Fibroblast of lung (primary cell): ENCODE data around the gene MID1.

Experiments
- CTCF ChIP-seq, 2 donors: IDR thresholded peaks in 1 of 2; conservative IDR thresholded peaks in 1 of 2; 1 replicate in 1 of 2; 2 replicates in 1 of 2; pipeline ENCODE4 v1.5.1; 2011 to 2012; ENCODE audit warnings: low read length in 2 of 2, control low read depth in 1 of 2, inconsistent platforms in 1 of 2, low read depth in 1 of 2, mild to moderate bottlenecking in 1 of 2
- EZH2 ChIP-seq: IDR thresholded peaks from 2 replicates; pipeline ENCODE4 v1.5.1; 2012; ENCODE audit warnings: low read length, control low read depth, mild to moderate bottlenecking; ENCODE audit errors: missing control alignments

GRCh38 chrX:10495677-10496076, 124.7 kb downstream of the MID1 start:
- TF ChIP-seq CTCF (conservative IDR thresholded peaks at IDR 0.05 in 1 of 2, IDR thresholded peaks at IDR 0.05 in 1 of 2; ENCODE audit: low read depth in 1 of 2, low read length in 2 of 2) (no peak), EZH2 (no peak)
